Measurements from ENCODE around the gene HSPA4L. TPM values are rescaled to one million over a fixed set of nuclear protein-coding genes. Genes with fewer than 3 reads are reported as not detected.
A peak's percentile ranks its signal among the peaks of the same experiment; 100 is the strongest.

HSPA4L gene
- total RNA-seq, 1 experiment from 2014 or later, result 3.8 TPM

DNA sequence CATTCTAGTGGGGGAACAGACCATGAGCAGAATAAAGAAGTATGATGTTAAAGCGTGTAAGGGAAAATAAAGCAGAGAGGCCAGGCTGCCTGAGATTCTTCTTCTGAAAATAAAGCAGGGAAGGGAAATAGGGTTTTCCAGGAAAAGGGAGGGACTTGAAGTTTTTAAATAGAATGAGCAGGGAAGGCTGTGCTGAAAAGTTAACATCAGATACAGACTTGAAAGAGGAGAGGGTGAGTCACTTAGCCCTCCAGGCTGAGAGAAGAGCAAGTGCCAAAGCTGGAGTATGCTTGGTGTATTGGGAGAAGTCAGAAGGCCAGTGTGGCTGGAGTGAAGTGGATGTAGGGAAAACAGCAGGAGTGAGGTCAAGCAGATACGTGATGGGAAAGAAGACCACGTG lies 88.6 kb downstream of the HSPA4L start:
- H3K27ac ChIP-seq (ENCODE audit: low read depth, low read length, poor library complexity, severe bottlenecking), result no peak overlapping the region
- no peak overlapping the region for H3K4me3 ChIP-seq (ENCODE audit: low read depth, low read length, poor library complexity, severe bottlenecking)

DNA sequence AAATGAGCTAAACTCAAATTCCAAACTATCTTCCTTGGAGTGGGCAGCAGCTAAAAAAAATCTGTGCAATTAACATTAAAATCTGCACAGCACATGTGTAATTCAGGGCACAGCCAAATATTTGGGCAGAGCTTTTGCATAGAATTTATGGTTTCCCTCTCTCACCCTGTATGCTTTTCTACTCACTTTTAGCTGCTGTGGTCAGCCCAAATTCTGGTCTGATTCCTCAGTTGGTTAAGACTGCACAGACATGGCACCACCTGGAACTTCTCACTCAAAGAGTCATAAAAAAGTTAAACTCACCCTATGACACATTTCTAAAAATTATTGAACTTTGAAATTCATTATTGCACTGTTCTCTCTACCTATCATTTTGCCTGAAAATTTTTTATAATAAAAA lies 93.7 kb downstream of the HSPA4L start:
- Histone ChIP-seq H3K27ac (ENCODE audit: low read depth, low read length, poor library complexity, severe bottlenecking) (no peak overlapping the region), H3K4me3 (ENCODE audit: low read depth, low read length, poor library complexity, severe bottlenecking) (no peak overlapping the region), H3K4me1 (ENCODE audit: insufficient read depth, low read length, poor library complexity, severe bottlenecking) (peaks cover 6% of the 10 kb centered on the region), H3K9me3 (ENCODE audit: low read depth, low read length, poor library complexity, severe bottlenecking) (peaks cover 4% of the 10 kb centered on the region), H3K36me3 (ENCODE audit: insufficient read depth, low read length, poor library complexity, severe bottlenecking) (no peaks in the 10 kb centered on the region), H3K27me3 (replicated peaks; ENCODE audit: insufficient read depth, low read depth, low read length, poor library complexity) (no peaks in the 10 kb centered on the region)
- CTCF ChIA-PET, result no interaction called here
- intact Hi-C loops (cut with micrococcal nuclease; ENCODE audit: unreplicated experiment), result loop anchor here (5.0 kb wide), 1 partner anchor 937 kb away; no protein-coding TSS in a partner anchor
- no TSS peak for BruUV-seq (replicated peaks)
- no peak for TF ChIP-seq CTCF (conservative IDR thresholded peaks at IDR 0.05; ENCODE audit: low read depth, low read length)
- TF ChIP-seq EZH2 (IDR thresholded peaks at IDR 0.05; ENCODE audit: borderline replicate concordance, low read depth, low read length, poor library complexity, severe bottlenecking), result no peak
- no peak for DNase-seq (ENCODE audit: low spot score)
- POLR2A ChIA-PET (ENCODE audit: low non-redundant PET), result no interaction called here

More for the DNA sequence above, 88.6 kb downstream of the HSPA4L start:
- BruUV-seq (replicated peaks), result no TSS peak
- CTCF ChIA-PET, result no interaction called here
- intact Hi-C loops (cut with micrococcal nuclease; ENCODE audit: unreplicated experiment), result no loop called here
- Histone ChIP-seq H3K36me3 (ENCODE audit: insufficient read depth, low read length, poor library complexity, severe bottlenecking) (no peaks in the 10 kb centered on the region), H3K4me1 (ENCODE audit: insufficient read depth, low read length, poor library complexity, severe bottlenecking) (no peaks in the 10 kb centered on the region), H3K27me3 (replicated peaks; ENCODE audit: insufficient read depth, low read depth, low read length, poor library complexity) (no peaks in the 10 kb centered on the region), H3K9me3 (ENCODE audit: low read depth, low read length, poor library complexity, severe bottlenecking) (peaks cover 4% of the 10 kb centered on the region)
- no peak for TF ChIP-seq CTCF (conservative IDR thresholded peaks at IDR 0.05; ENCODE audit: low read depth, low read length)
- POLR2A ChIA-PET (ENCODE audit: low non-redundant PET), result no interaction called here
- DNase-seq (ENCODE audit: low spot score), result no peak

GRCh38 chr4:127880763-127881562 lies 98.8 kb downstream of the HSPA4L start, which contains the start of gene PLK4:
Gene PLK4, plus strand, starts transcription at chr4:127880893. Its CDS starts 242 bp downstream, at chr4:127881135.
- peak within 1 kb of the TSS; percentile 97 for H3K27ac ChIP-seq (ENCODE audit: low read depth, low read length, poor library complexity, severe bottlenecking)
- H3K27me3 ChIP-seq (replicated peaks; ENCODE audit: insufficient read depth, low read depth, low read length, poor library complexity), result no peaks in the 10 kb centered on the region
- TF ChIP-seq EZH2 (IDR thresholded peaks at IDR 0.05; ENCODE audit: borderline replicate concordance, low read depth, low read length, poor library complexity, severe bottlenecking), result no peak
- no peak for TF ChIP-seq CTCF (conservative IDR thresholded peaks at IDR 0.05; ENCODE audit: low read depth, low read length)
- DNase-seq (ENCODE audit: low spot score), result peak; percentile 98
- H3K4me3 ChIP-seq (ENCODE audit: low read depth, low read length, poor library complexity, severe bottlenecking), result peak within 1 kb of the TSS; percentile 74
- peaks cover 23% of the 10 kb centered on the region for H3K4me1 ChIP-seq (ENCODE audit: insufficient read depth, low read length, poor library complexity, severe bottlenecking)
- no TSS peak for BruUV-seq (replicated peaks)
- intact Hi-C loops (cut with micrococcal nuclease; ENCODE audit: unreplicated experiment), result loop anchor here (5.0 kb wide), 2 partner anchors 54 to 99 kb away; partner anchors contain the start of gene HSPA4L
- ChIA-PET POLR2A (ENCODE audit: low non-redundant PET) (no interaction called here), CTCF (no interaction called here)
- H3K9me3 ChIP-seq (ENCODE audit: low read depth, low read length, poor library complexity, severe bottlenecking), result no peaks in the 10 kb centered on the region
- H3K36me3 ChIP-seq (ENCODE audit: insufficient read depth, low read length, poor library complexity, severe bottlenecking), result peaks cover 41% of the 10 kb centered on the region

Data from A673 (cell line).